GM12878 (cell line): Measurements from ENCODE around the gene WDR72. TPM values are rescaled to one million over a fixed set of nuclear protein-coding genes. Genes with fewer than 3 reads are reported as not detected.

Experiments used
- ATAC-seq: fragments of 200-7000 bp; cut with Tn5 transposase; 3 replicates; pipeline ENCODE4 v1.9.1; 2020; ENCODE audit warnings: mild to moderate bottlenecking, moderate library complexity
- BruUV-seq: library from RNA; stranded (reverse); fragments of 400-500 nt; replicated peaks from 2 replicates; lab custom pipeline; 2021; lab: Mats Ljungman, UMichigan
- CTCF ChIA-PET: fragments of 300-600 bp; sonication (Branson Sonifier 250); formaldehyde crosslinking; extraction: SDS; loops from one replicate; lab custom pipeline; 2021; ENCODE audit warnings: inconsistent platforms; lab: Yijun Ruan, JAX
- POLR2A ChIA-PET: fragments of 350-600 bp; formaldehyde crosslinking; extraction: SDS; loops from one replicate; lab custom pipeline; 2021; ENCODE audit warnings: inconsistent platforms; lab: Charles Lee
- RAD21 ChIA-PET: fragments of 300-600 bp; sonication (Branson Sonifier 250); formaldehyde crosslinking; loops from one replicate; lab custom pipeline; 2023; ENCODE audit warnings: antibody characterized with exemption; ENCODE audit not compliant: unreplicated experiment; lab: Charles Lee
- SMC1A ChIA-PET: fragments of 300-600 bp; sonication (Branson Sonifier 250); formaldehyde crosslinking; loops from one replicate; lab custom pipeline; 2023; ENCODE audit not compliant: unreplicated experiment, uncharacterized antibody; lab: Charles Lee
- DNase-seq: peaks from one replicate; pipeline ENCODE4 v3.0.0-alpha.2; 2011; ENCODE audit warnings: low read depth, low spot score
- FAIRE-seq: peaks from 3 replicates; lab custom pipeline; 2011; peaks lifted over from hg19 to GRCh38; lab: Jason Lieb, UNC
- H2AFZ ChIP-seq: 2 replicates; pipeline ENCODE4 v1.6.0; 2011; ENCODE audit warnings: low read depth, low read length, control low read depth; ENCODE audit not compliant: control insufficient read depth
- H3K27ac ChIP-seq: 2 replicates; pipeline ENCODE4 v1.5.1; 2011; ENCODE audit warnings: control low read depth; ENCODE audit not compliant: control insufficient read depth, insufficient read depth
- H3K27me3 ChIP-seq, 2 experiments: replicated peaks in 1 of 2; 2 replicates each; pipeline versions ENCODE4 v1.6.0 to v1.6.1; 2011; ENCODE audit warnings: low read length in 1 of 2; ENCODE audit not compliant: control insufficient read depth in 2 of 2, insufficient read depth in 2 of 2
- H3K36me3 ChIP-seq, 2 experiments: 2 replicates each; pipeline ENCODE4 v1.5.1; 2011; ENCODE audit warnings: low read length in 1 of 2; ENCODE audit not compliant: control insufficient read depth in 2 of 2, insufficient read depth in 2 of 2
- H3K4me1 ChIP-seq: 2 replicates; pipeline ENCODE4 v1.6.1; 2011; ENCODE audit warnings: mild to moderate bottlenecking, low read length, moderate library complexity, mixed read lengths; ENCODE audit not compliant: control insufficient read depth, insufficient read depth
- H3K4me2 ChIP-seq: 2 replicates; pipeline ENCODE4 v1.6.0; 2011; ENCODE audit warnings: control low read depth; ENCODE audit not compliant: control insufficient read depth, insufficient read depth
- H3K4me3 ChIP-seq: fragments of 200-600 bp; sonication (generic); 2 replicates; pipeline ENCODE4 v1.5.1; 2016
- H3K79me2 ChIP-seq: 2 replicates; pipeline ENCODE4 v1.6.0; 2011; ENCODE audit warnings: low read length; ENCODE audit not compliant: control insufficient read depth, insufficient read depth
- H3K9ac ChIP-seq: 2 replicates; pipeline ENCODE4 v1.8.0; 2011; ENCODE audit warnings: low read length, control low read depth, mixed read lengths; ENCODE audit not compliant: control insufficient read depth, insufficient read depth
- H3K9me3 ChIP-seq: replicated peaks from 3 replicates; pipeline ENCODE4 v1.5.1; 2011; ENCODE audit warnings: mild to moderate bottlenecking, low read length; ENCODE audit not compliant: control insufficient read depth, insufficient read depth
- H4K20me1 ChIP-seq: 2 replicates; pipeline ENCODE4 v1.6.0; 2011; ENCODE audit not compliant: control insufficient read depth, insufficient read depth
- CBFB ChIP-seq: IDR thresholded peaks from 2 replicates; pipeline ENCODE4 v1.6.1; 2016; ENCODE audit warnings: antibody characterized with exemption, low read depth
- EED ChIP-seq: sonication (generic); IDR thresholded peaks from 2 replicates; pipeline ENCODE4 v1.6.1; 2016; ENCODE audit warnings: antibody characterized with exemption, low read depth
- EGR1 ChIP-seq, 2 experiments: IDR thresholded peaks; 1 replicate in 1 of 2; 2 replicates in 1 of 2; pipeline ENCODE4 v1.6.1; 2011 to 2012; ENCODE audit warnings: low read depth in 2 of 2, low read length in 2 of 2, borderline replicate concordance in 1 of 2, mild to moderate bottlenecking in 1 of 2, moderate library complexity in 1 of 2
- JUND ChIP-seq: IDR thresholded peaks from 2 replicates; pipeline ENCODE4 v1.6.1; 2012; ENCODE audit warnings: low read depth, mild to moderate bottlenecking, low read length, improper control_type of control experiment, moderate library complexity
- KDM1A ChIP-seq: fragments of 200-600 bp; sonication (generic); IDR thresholded peaks from 2 replicates; pipeline ENCODE4 v1.6.1; 2016; ENCODE audit warnings: borderline replicate concordance
- PAX5 ChIP-seq: IDR thresholded peaks from 2 replicates; pipeline ENCODE4 v1.6.1; 2011; ENCODE audit warnings: low read depth, low read length, borderline replicate concordance
- PML ChIP-seq: IDR thresholded peaks from 2 replicates; pipeline ENCODE4 v1.6.1; 2012; ENCODE audit warnings: low read length, inconsistent platforms
- POU2F2 ChIP-seq: IDR thresholded peaks from 3 replicates; pipeline ENCODE4 v1.6.1; 2011; ENCODE audit warnings: low read depth, mild to moderate bottlenecking, low read length, borderline replicate concordance
- SIN3A ChIP-seq: IDR thresholded peaks from 2 replicates; pipeline ENCODE4 v1.6.1; 2012; ENCODE audit warnings: low read depth, low read length, improper control_type of control experiment
- SMAD1 ChIP-seq: fragments of 450-650 bp; IDR thresholded peaks from 2 replicates; pipeline ENCODE4 v1.6.1; 2018; ENCODE audit warnings: mild to moderate bottlenecking, low read depth; ENCODE audit not compliant: partially characterized antibody
- ZNF207 ChIP-seq: fragments of 450-650 bp; IDR thresholded peaks from 2 replicates; pipeline ENCODE4 v1.6.1; 2014; ENCODE audit warnings: antibody characterized with exemption, mild to moderate bottlenecking, borderline replicate concordance
- ZNF274 ChIP-seq: IDR thresholded peaks from one replicate; pipeline ENCODE4 v1.8.0; 2011; ENCODE audit not compliant: insufficient read length, insufficient read depth
- ZZZ3 ChIP-seq: IDR thresholded peaks from 2 replicates; pipeline ENCODE4 v1.6.1; 2011; ENCODE audit warnings: low read depth; ENCODE audit not compliant: control insufficient read depth, insufficient read length
- WGBS: methylation state at CpG from one replicate; pipeline ENCODE4 v1.1.6; 2016; ENCODE audit warnings: low lambda C conversion rate; ENCODE audit not compliant: insufficient replicate concordance, insufficient coverage; ENCODE audit errors: missing lambda C conversion rate; 5-methylcytosine and 5-hydroxymethylcytosine counted together
- in situ Hi-C: fragments of 300-500 bp; cut with MboI; formaldehyde crosslinking; loops from 9 replicates; pipeline ENCODE4 v1.14.3; 2018; ENCODE audit warnings: mixed read lengths
- intact Hi-C: fragments of 100-400 bp; cut with micrococcal nuclease; formaldehyde crosslinking; loops from one replicate; pipeline ENCODE4 v1.14.2; 2022; ENCODE audit not compliant: unreplicated experiment
- polyA plus RNA-seq, 11 experiments: library from polyadenylated mRNA; depleted of rRNA in 4 of 11; unstranded in 6 of 11; stranded (reverse) in 5 of 11; fragments of >200 nt; fragmentation: Nextera tagmentation in 4 of 11; fragmentation: Illumina TruSeq in 1 of 11; extraction: Ambion mirVana in 4 of 11; extraction: Trizol in 1 of 11; gene quantifications; 1 replicate in 1 of 11; 2 replicates in 10 of 11; pipeline versions ENCODE4 v1.2.1 to v1.2.3, GENCODE V29; 2011 to 2016; ENCODE audit warnings: inconsistent platforms in 2 of 11, missing spikeins in 2 of 11, low read depth in 1 of 11
- total RNA-seq, 4 experiments: library from RNA; depleted of rRNA in 3 of 4; stranded (reverse); fragments of >200 nt in 3 of 4; fragmentation: Illumina TruSeq in 1 of 4; extraction: Trizol in 1 of 4; gene quantifications; 2 replicates each; pipeline versions ENCODE4 v1.2.1 to v1.2.3, GENCODE V29; 2013 to 2021
- TF ChIP-seq, protein P1 (sequence below): fragments of 450-650 bp; IDR thresholded peaks from 2 replicates; pipeline ENCODE4 v1.6.1; 2016; ENCODE audit warnings: mild to moderate bottlenecking

Gene WDR72
- total and polyA plus RNA-seq, 10 of the 15 experiments (the other 5 are each of a cell fraction or from before 2014, with no cell fraction given), result 0.03 TPM; not detected in 9

- ChIA-PET SMC1A (no interaction called here), POLR2A (no interaction called here)
- BruUV-seq, result no TSS peak
Measured at GRCh38 chr15:53752406-53752805, 7.1 kb downstream of the WDR72 start.

More at GRCh38 chr15:53752406-53752805, 7.1 kb downstream of the WDR72 start:
- ATAC-seq (no peak), FAIRE-seq (no peak), DNase-seq (no peak)
- Histone ChIP-seq H3K9me3 (no peaks in the 10 kb centered on the region), H3K36me3 (no peaks in the 10 kb centered on the region), H3K79me2 (no peaks in the 10 kb centered on the region), H4K20me1 (no peaks in the 10 kb centered on the region), H3K4me2 (no peak overlapping the region), H3K27ac (no peak overlapping the region), H2AFZ (no peak overlapping the region), H3K4me3 (no peak overlapping the region), H3K4me1 (no peaks in the 10 kb centered on the region), H3K27me3 (no peaks in the 10 kb centered on the region), H3K9ac (no peak overlapping the region)
- TF ChIP-seq JUND, result no peak
- no peak for TF ChIP-seq EGR1 (IDR thresholded peaks at IDR 0.05; ENCODE audit: borderline replicate concordance in 1 of 2, low read depth in 2 of 2, low read length in 2 of 2)
- TF ChIP-seq PML, result no peak
- TF ChIP-seq SMAD1, result no peak
- TF ChIP-seq ZNF207, result no peak
- TF ChIP-seq SIN3A, result no peak
- TF ChIP-seq, protein P1, sequence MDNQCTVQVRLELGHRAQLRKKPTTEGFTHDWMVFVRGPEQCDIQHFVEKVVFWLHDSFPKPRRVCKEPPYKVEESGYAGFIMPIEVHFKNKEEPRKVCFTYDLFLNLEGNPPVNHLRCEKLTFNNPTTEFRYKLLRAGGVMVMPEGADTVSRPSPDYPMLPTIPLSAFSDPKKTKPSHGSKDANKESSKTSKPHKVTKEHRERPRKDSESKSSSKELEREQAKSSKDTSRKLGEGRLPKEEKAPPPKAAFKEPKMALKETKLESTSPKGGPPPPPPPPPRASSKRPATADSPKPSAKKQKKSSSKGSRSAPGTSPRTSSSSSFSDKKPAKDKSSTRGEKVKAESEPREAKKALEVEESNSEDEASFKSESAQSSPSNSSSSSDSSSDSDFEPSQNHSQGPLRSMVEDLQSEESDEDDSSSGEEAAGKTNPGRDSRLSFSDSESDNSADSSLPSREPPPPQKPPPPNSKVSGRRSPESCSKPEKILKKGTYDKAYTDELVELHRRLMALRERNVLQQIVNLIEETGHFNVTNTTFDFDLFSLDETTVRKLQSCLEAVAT, result no peak
- TF ChIP-seq EED, result no peak
- TF ChIP-seq KDM1A, result no peak
- TF ChIP-seq ZZZ3, result no peak
- no peak for TF ChIP-seq CBFB
- no peak for TF ChIP-seq POU2F2
- no peak for TF ChIP-seq PAX5
- TF ChIP-seq ZNF274, result no peak
- ChIA-PET CTCF (no interaction called here), RAD21 (no interaction called here)
- in situ Hi-C loops, result no loop called here
- WGBS, result 3% methylated on average over 4 of the region's 4 CpGs
- intact Hi-C loops, result no loop called here
